Uterus (tissue), 4 donors: Measurements from ENCODE around the gene NLRC4. TPM values are rescaled to one million over a fixed set of nuclear protein-coding genes. Genes with fewer than 3 reads are reported as not detected.

Experiments
- DNase-seq, 2 donors: peaks; one replicate each; pipeline ENCODE4 v3.0.0-alpha.2; 2019 to 2020
- H3K27ac ChIP-seq, 2 donors: fragments of 200-600 bp; sonication (generic); 1 replicate in 1 of 2; 2 replicates in 1 of 2; pipeline ENCODE4 v1.5.1; 2016 to 2018
- H3K27me3 ChIP-seq, 2 donors: fragments of 200-600 bp; sonication (generic); one replicate each; pipeline ENCODE4 v1.5.1; 2018 to 2019; ENCODE audit warnings: control low read depth in 1 of 2
- H3K36me3 ChIP-seq, 2 donors: fragments of 200-600 bp; sonication (generic); one replicate each; pipeline ENCODE4 v1.5.1; 2019; ENCODE audit warnings: control low read depth in 1 of 2
- H3K4me1 ChIP-seq, 2 donors: fragments of 200-600 bp; sonication (generic); one replicate each; pipeline ENCODE4 v1.5.1; 2018 to 2019; ENCODE audit warnings: control low read depth in 1 of 2
- H3K4me3 ChIP-seq, 2 donors: fragments of 200-600 bp; sonication (generic); 1 replicate in 1 of 2; 2 replicates in 1 of 2; pipeline ENCODE4 v1.5.1; 2018 to 2019; ENCODE audit warnings: mild to moderate bottlenecking in 1 of 2
- H3K9me3 ChIP-seq, 2 donors: fragments of 200-600 bp; sonication (generic); one replicate each; pipeline ENCODE4 v1.5.1; 2019; ENCODE audit warnings: control low read depth in 1 of 2
- CTCF ChIP-seq, 4 experiments: fragments of 200-600 bp in 2 of 4; fragments of 450-650 bp in 2 of 4; sonication (generic) in 2 of 4; IDR thresholded peaks; one replicate each; pipeline ENCODE4 v1.5.1; 2016 to 2019; ENCODE audit warnings: antibody characterized with exemption in 4 of 4, mild to moderate bottlenecking in 2 of 4, moderate library complexity in 1 of 4
- POLR2A ChIP-seq, 2 donors: fragments of 450-650 bp; IDR thresholded peaks; one replicate each; pipeline ENCODE4 v1.6.1; 2016; ENCODE audit warnings: antibody characterized with exemption in 2 of 2, mild to moderate bottlenecking in 1 of 2, moderate library complexity in 1 of 2
- intact Hi-C: fragments of 100-400 bp; cut with DNase I; formaldehyde crosslinking; loops from one replicate; pipeline ENCODE4 v1.15.1; 2023; ENCODE audit warnings: low total_unique reads
- total RNA-seq, 4 donors: library from RNA; depleted of rRNA in 3 of 4; stranded (reverse); fragments of >200 nt in 3 of 4; gene quantifications; one replicate each; pipeline versions ENCODE4 v1.1.0 to v1.2.4, GENCODE V29; 2014 to 2023
- donor health status: DM: yes; HTN: yes; CAD: no.

NLRC4 gene
- total RNA-seq, 4 donors from 2014 or later, result 0.26 to 1.5 (median 0.75) TPM

- intact Hi-C loops, result no loop called here
- DNase-seq, result no peak
- no peaks in the 10 kb centered on the region for H3K27me3 ChIP-seq
- TF ChIP-seq CTCF (IDR thresholded peaks at IDR 0.05), result no peak
- TF ChIP-seq POLR2A (IDR thresholded peaks at IDR 0.05), result no peak
- no peaks in the 10 kb centered on the region for H3K36me3 ChIP-seq
- H3K4me1 ChIP-seq, result no peaks in the 10 kb centered on the region
- H3K9me3 ChIP-seq, result no peaks in the 10 kb centered on the region
- H3K27ac ChIP-seq, result no peak overlapping the region
- H3K4me3 ChIP-seq, result no peak overlapping the region
These were observed 4.3 kb downstream of the NLRC4 start for GRCh38 chr2:32260376-32260775.

GRCh38 chr2:32258242-32258641 lies 6.4 kb downstream of the NLRC4 start:
- Histone ChIP-seq H3K9me3 (no peaks in the 10 kb centered on the region), H3K4me1 (no peaks in the 10 kb centered on the region), H3K27ac (no peak overlapping the region), H3K27me3 (no peaks in the 10 kb centered on the region), H3K4me3 (no peak overlapping the region), H3K36me3 (no peaks in the 10 kb centered on the region)
- intact Hi-C loops, result no loop called here
- TF ChIP-seq POLR2A (IDR thresholded peaks at IDR 0.05) (no peak), CTCF (IDR thresholded peaks at IDR 0.05) (no peak)
- no peak for DNase-seq

GRCh38 chr2:32250290-32250689 lies 14.4 kb downstream of the NLRC4 start:
- no peak overlapping the region for H3K4me3 ChIP-seq
- intact Hi-C loops, result no loop called here

GRCh38 chr2:32249731-32250236 lies 14.9 kb downstream of the NLRC4 start:
- H3K36me3 ChIP-seq, result no peaks in the 10 kb centered on the region
- no peaks in the 10 kb centered on the region for H3K4me1 ChIP-seq
- TF ChIP-seq POLR2A (IDR thresholded peaks at IDR 0.05), result no peak
- no peak for TF ChIP-seq CTCF (IDR thresholded peaks at IDR 0.05)
- no peaks in the 10 kb centered on the region for H3K27me3 ChIP-seq
- no peak overlapping the region for H3K27ac ChIP-seq
- intact Hi-C loops, result no loop called here
- no peaks in the 10 kb centered on the region for H3K9me3 ChIP-seq
- no peak for DNase-seq
- no peak overlapping the region for H3K4me3 ChIP-seq

More at GRCh38 chr2:32250290-32250689, 14.4 kb downstream of the NLRC4 start:
- H3K36me3 ChIP-seq, result no peaks in the 10 kb centered on the region
- H3K27ac ChIP-seq, result no peak overlapping the region
- H3K4me1 ChIP-seq, result no peaks in the 10 kb centered on the region
- H3K27me3 ChIP-seq, result no peaks in the 10 kb centered on the region
- no peak for DNase-seq
- TF ChIP-seq POLR2A (IDR thresholded peaks at IDR 0.05) (no peak), CTCF (IDR thresholded peaks at IDR 0.05) (no peak)
- no peaks in the 10 kb centered on the region for H3K9me3 ChIP-seq

- H3K36me3 ChIP-seq, result no peaks in the 10 kb centered on the region
These were observed 16.4 kb downstream of the NLRC4 start for GRCh38 chr2:32248299-32248698.

More at GRCh38 chr2:32248299-32248698, 16.4 kb downstream of the NLRC4 start:
- intact Hi-C loops, result no loop called here
- TF ChIP-seq CTCF (IDR thresholded peaks at IDR 0.05) (no peak), POLR2A (IDR thresholded peaks at IDR 0.05) (no peak)
- no peak for DNase-seq
- Histone ChIP-seq H3K4me1 (no peaks in the 10 kb centered on the region), H3K9me3 (no peaks in the 10 kb centered on the region), H3K4me3 (no peak overlapping the region), H3K27me3 (no peaks in the 10 kb centered on the region), H3K27ac (no peak overlapping the region)
